ENCODE results near the gene LRMDA. TPM values are rescaled to one million over a fixed set of nuclear protein-coding genes. Genes with fewer than 3 reads are reported as not detected.
A peak's percentile ranks its signal among the peaks of the same experiment; 100 is the strongest.

LRMDA gene
- total RNA-seq, 4 donors from 2014 or later, result 0.76 to 6.4 (median 1.3) TPM

- intact Hi-C loops (cut with DNase I; ENCODE audit: low total_unique reads), result no loop called here
- H3K4me3 ChIP-seq (ENCODE audit: low read depth, poor library complexity, severe bottlenecking), result no peak overlapping the region
- DNase-seq (ENCODE audit: low spot score in 2 of 2), result no peak
- 86 to 91% methylated on average over 2 of the region's 2 CpGs for WGBS, 2 donors
- TF ChIP-seq POLR2A (IDR thresholded peaks at IDR 0.05), result no peak
- TF ChIP-seq CTCF (IDR thresholded peaks at IDR 0.05), result no peak
Observed at GRCh38 chr10:76546411-76546810, 1115.0 kb downstream of the LRMDA start.

- intact Hi-C loops (cut with DNase I; ENCODE audit: low total_unique reads), result no loop called here
- peak; percentile 85 to 93 for DNase-seq (ENCODE audit: low spot score in 2 of 2)
- TF ChIP-seq POLR2A (IDR thresholded peaks at IDR 0.05) (no peak), CTCF (IDR thresholded peaks at IDR 0.05) (peak in 1 of 3 donors; percentile 58)
- WGBS, 2 donors, result 29 to 36% methylated on average over 11 of the region's 11 CpGs
- H3K4me3 ChIP-seq (ENCODE audit: low read depth, poor library complexity, severe bottlenecking), result no peak overlapping the region
Observed at GRCh38 chr10:76547352-76547972, 1116.0 kb downstream of the LRMDA start.

- DNase-seq (ENCODE audit: low spot score in 2 of 2), result no peak
- H3K4me3 ChIP-seq (ENCODE audit: low read depth, poor library complexity, severe bottlenecking), result no peak overlapping the region
- intact Hi-C loops (cut with DNase I; ENCODE audit: low total_unique reads), result no loop called here
- WGBS, 2 donors, result 83 to 90% methylated on average over 1 of the region's 1 CpG
- TF ChIP-seq CTCF (IDR thresholded peaks at IDR 0.05) (no peak), POLR2A (IDR thresholded peaks at IDR 0.05) (no peak)
Observed at GRCh38 chr10:76548716-76549115, 1117.3 kb downstream of the LRMDA start.

GRCh38 chr10:76549171-76549570 lies 1117.7 kb downstream of the LRMDA start:
- intact Hi-C loops (cut with DNase I; ENCODE audit: low total_unique reads), result no loop called here
- no peak for DNase-seq (ENCODE audit: low spot score in 2 of 2)
- WGBS, 2 donors, result 87 to 89% methylated on average over 3 of the region's 3 CpGs
- TF ChIP-seq POLR2A (IDR thresholded peaks at IDR 0.05) (no peak), CTCF (IDR thresholded peaks at IDR 0.05) (no peak)
- H3K4me3 ChIP-seq (ENCODE audit: low read depth, poor library complexity, severe bottlenecking), result no peak overlapping the region

- H3K4me3 ChIP-seq (ENCODE audit: low read depth, poor library complexity, severe bottlenecking), result no peak overlapping the region
- WGBS, 2 donors, result 46 to 83% methylated on average over 1 of the region's 1 CpG
- intact Hi-C loops (cut with DNase I; ENCODE audit: low total_unique reads), result no loop called here
- peak in 1 of 2 donors; percentile 57 for DNase-seq (ENCODE audit: low spot score in 2 of 2)
- TF ChIP-seq CTCF (IDR thresholded peaks at IDR 0.05) (no peak), POLR2A (IDR thresholded peaks at IDR 0.05) (no peak)
Observed at GRCh38 chr10:76550806-76551205, 1119.4 kb downstream of the LRMDA start.
